Fibroblast of lung (primary cell): ENCODE results near the gene SOX11. TPM values are rescaled to one million over a fixed set of nuclear protein-coding genes. Genes with fewer than 3 reads are reported as not detected.

Experiments used
- DNase-seq, 2 donors: peaks; one replicate each; pipeline versions ENCODE4 v3.0.0 to v3.0.0-alpha.2; 2010; ENCODE audit warnings: low read depth in 2 of 2
- H2AFZ ChIP-seq: 2 replicates; pipeline ENCODE4 v1.5.1; 2012; ENCODE audit warnings: low read length, control low read depth, inconsistent platforms
- H3K27ac ChIP-seq: 2 replicates; pipeline ENCODE4 v1.5.1; 2011; ENCODE audit warnings: low read length, control low read depth; ENCODE audit not compliant: insufficient read depth
- H3K27me3 ChIP-seq: 2 replicates; pipeline ENCODE4 v1.5.1; 2011; ENCODE audit warnings: mild to moderate bottlenecking, low read length; ENCODE audit not compliant: control insufficient read depth, insufficient read depth
- H3K36me3 ChIP-seq: 2 replicates; pipeline ENCODE4 v1.5.1; 2011; ENCODE audit warnings: low read length; ENCODE audit not compliant: control insufficient read depth, insufficient read depth
- H3K4me1 ChIP-seq: 2 replicates; pipeline ENCODE4 v1.5.1; 2011; ENCODE audit warnings: low read length; ENCODE audit not compliant: control insufficient read depth, insufficient read depth; ENCODE audit errors: extremely low read depth
- H3K4me2 ChIP-seq: 2 replicates; pipeline ENCODE4 v1.5.1; 2011; ENCODE audit warnings: low read length, control low read depth; ENCODE audit not compliant: insufficient read depth; ENCODE audit errors: extremely low read depth
- H3K4me3 ChIP-seq, 4 experiments: fragments of 200-600 bp in 1 of 4; sonication (generic) in 1 of 4; replicated peaks in 1 of 4; 2 replicates each; pipeline ENCODE4 v1.5.1; 2011 to 2016; ENCODE audit warnings: low read length in 4 of 4, low read depth in 3 of 4, mild to moderate bottlenecking in 3 of 4, control low read depth in 2 of 4, inconsistent platforms in 1 of 4, mixed read lengths in 1 of 4; ENCODE audit not compliant: insufficient read depth in 1 of 4; ENCODE audit errors: control extremely low read depth in 1 of 4
- H3K79me2 ChIP-seq: 2 replicates; pipeline ENCODE4 v1.5.1; 2012; ENCODE audit warnings: mild to moderate bottlenecking, low read length, inconsistent platforms; ENCODE audit not compliant: control insufficient read depth, insufficient read depth
- H3K9ac ChIP-seq: 2 replicates; pipeline ENCODE4 v1.5.1; 2011; ENCODE audit warnings: mild to moderate bottlenecking, low read length, control low read depth; ENCODE audit not compliant: insufficient read depth
- H3K9me3 ChIP-seq: 2 replicates; pipeline ENCODE4 v1.5.1; 2012; ENCODE audit warnings: low read depth, low read length; ENCODE audit not compliant: control insufficient read depth, insufficient read depth
- H4K20me1 ChIP-seq: 2 replicates; pipeline ENCODE4 v1.5.1; 2011; ENCODE audit warnings: low read length; ENCODE audit not compliant: control insufficient read depth, insufficient read depth; ENCODE audit errors: extremely low read depth
- EZH2 ChIP-seq: IDR thresholded peaks from 2 replicates; pipeline ENCODE4 v1.5.1; 2012; ENCODE audit warnings: low read length, control low read depth, mild to moderate bottlenecking; ENCODE audit errors: missing control alignments
- polyA plus RNA-seq, 2 donors: library from polyadenylated mRNA; depleted of rRNA in 1 of 2; stranded (reverse) in 1 of 2; unstranded in 1 of 2; fragments of >200 nt; gene quantifications; 2 replicates each; pipeline ENCODE4 v1.2.1, GENCODE V29; 2011 to 2012; ENCODE audit warnings: missing spikeins in 1 of 2
- total RNA-seq: library from RNA; depleted of rRNA; stranded (reverse); fragments of >200 nt; gene quantifications from 2 replicates; pipeline ENCODE4 v1.2.1, GENCODE V29; 2014
- TF ChIP-seq, protein P1 (sequence below), 2 donors: IDR thresholded peaks in 1 of 2; conservative IDR thresholded peaks in 1 of 2; 1 replicate in 1 of 2; 2 replicates in 1 of 2; pipeline ENCODE4 v1.5.1; 2011 to 2012; ENCODE audit warnings: low read length in 2 of 2, control low read depth in 1 of 2, inconsistent platforms in 1 of 2, low read depth in 1 of 2, mild to moderate bottlenecking in 1 of 2

SOX11 gene
- total and polyA plus RNA-seq, 2 donors (not counting 1 experiment from before 2014, with no cell fraction given) = 0.99 to 1.2 TPM

DNA sequence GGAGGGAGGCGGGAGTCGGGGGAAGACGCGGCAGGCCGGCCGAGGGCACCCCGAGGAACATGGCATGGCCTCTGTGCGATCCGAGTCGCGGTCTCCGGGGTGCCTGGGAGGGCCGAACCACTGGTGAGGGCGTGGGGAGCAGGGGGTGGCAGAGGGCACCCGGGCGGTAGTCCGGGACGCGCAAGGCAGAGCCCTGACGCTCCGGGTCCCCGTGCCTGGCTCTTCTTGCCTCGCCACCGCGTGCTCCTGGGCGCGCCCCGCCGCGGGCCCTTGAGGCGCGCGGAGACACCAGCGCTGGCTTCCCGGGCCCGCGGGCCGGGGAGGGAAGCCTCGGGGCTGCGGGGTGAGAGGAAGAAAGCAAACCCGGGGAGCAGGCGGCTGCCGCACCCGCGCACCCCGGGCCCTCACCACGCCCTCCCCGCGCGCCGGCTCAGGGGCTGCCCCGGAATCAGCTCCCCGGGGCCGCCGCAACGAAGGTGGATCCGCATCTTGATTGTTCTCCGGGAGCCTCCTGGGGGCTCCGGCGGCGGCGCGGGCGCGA is 4.3 kb downstream of the SOX11 start:
- Histone ChIP-seq H3K9ac (peak overlapping the region; percentile 63), H3K4me3 (peak overlapping the region; percentile 51 to 84 (median 60)), H3K27ac (peak overlapping the region; percentile 57), H2AFZ (no peak overlapping the region), H3K9me3 (no peaks in the 10 kb centered on the region), H3K36me3 (no peaks in the 10 kb centered on the region), H3K27me3 (peaks cover 2% of the 10 kb centered on the region), H3K79me2 (peaks cover 30% of the 10 kb centered on the region), H4K20me1 (no peaks in the 10 kb centered on the region), H3K4me1 (no peaks in the 10 kb centered on the region), H3K4me2 (peak overlapping the region; percentile 25)
- no peak for TF ChIP-seq EZH2
- TF ChIP-seq, protein P1, sequence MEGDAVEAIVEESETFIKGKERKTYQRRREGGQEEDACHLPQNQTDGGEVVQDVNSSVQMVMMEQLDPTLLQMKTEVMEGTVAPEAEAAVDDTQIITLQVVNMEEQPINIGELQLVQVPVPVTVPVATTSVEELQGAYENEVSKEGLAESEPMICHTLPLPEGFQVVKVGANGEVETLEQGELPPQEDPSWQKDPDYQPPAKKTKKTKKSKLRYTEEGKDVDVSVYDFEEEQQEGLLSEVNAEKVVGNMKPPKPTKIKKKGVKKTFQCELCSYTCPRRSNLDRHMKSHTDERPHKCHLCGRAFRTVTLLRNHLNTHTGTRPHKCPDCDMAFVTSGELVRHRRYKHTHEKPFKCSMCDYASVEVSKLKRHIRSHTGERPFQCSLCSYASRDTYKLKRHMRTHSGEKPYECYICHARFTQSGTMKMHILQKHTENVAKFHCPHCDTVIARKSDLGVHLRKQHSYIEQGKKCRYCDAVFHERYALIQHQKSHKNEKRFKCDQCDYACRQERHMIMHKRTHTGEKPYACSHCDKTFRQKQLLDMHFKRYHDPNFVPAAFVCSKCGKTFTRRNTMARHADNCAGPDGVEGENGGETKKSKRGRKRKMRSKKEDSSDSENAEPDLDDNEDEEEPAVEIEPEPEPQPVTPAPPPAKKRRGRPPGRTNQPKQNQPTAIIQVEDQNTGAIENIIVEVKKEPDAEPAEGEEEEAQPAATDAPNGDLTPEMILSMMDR (conservative IDR thresholded peaks at IDR 0.05 in 1 of 2, IDR thresholded peaks at IDR 0.05 in 1 of 2; ENCODE audit: low read depth in 1 of 2, low read length in 2 of 2) = no peak
- peak; percentile 36 to 52 for DNase-seq

DNA sequence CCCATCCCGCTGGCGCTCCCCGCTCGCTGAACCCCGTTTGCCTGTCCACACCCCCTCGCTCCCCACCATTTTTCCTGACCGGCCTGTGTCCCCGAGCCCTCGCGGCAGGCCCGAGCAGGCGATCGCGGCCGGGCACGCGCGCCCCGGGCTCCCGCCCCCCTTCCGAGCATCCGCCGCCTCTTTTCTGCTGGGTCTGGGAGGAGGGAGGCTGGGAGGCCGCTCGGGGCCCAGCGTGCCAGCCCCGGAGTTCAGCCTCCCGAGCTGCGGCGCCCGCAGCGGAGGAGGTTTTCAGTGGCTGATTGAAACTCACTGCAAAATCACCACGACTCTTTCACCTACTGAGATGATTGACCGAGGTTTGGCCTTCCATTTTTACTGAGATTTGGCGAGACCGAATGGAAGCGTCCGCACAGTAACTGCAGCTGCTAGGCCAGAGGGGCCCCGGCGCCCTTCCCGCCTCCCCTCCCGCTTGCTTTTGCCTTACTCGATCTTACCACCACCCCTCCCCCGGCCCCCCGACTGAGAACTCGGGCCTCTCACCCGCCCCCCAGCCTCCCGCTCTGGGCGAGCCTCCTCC is 4.8 kb downstream of the SOX11 start:
- TF ChIP-seq EZH2 = no peak
- TF ChIP-seq, protein P1 (conservative IDR thresholded peaks at IDR 0.05 in 1 of 2, IDR thresholded peaks at IDR 0.05 in 1 of 2; ENCODE audit: low read depth in 1 of 2, low read length in 2 of 2) = no peak
- H3K79me2 ChIP-seq = peaks cover 30% of the 10 kb centered on the region
- no peaks in the 10 kb centered on the region for H3K9me3 ChIP-seq
- H4K20me1 ChIP-seq = no peaks in the 10 kb centered on the region
- peak overlapping the region; percentile 21 to 74 (median 60) for H3K4me3 ChIP-seq
- no peaks in the 10 kb centered on the region for H3K36me3 ChIP-seq
- H3K27ac ChIP-seq = peak overlapping the region; percentile 57
- peak overlapping the region; percentile 59 for H3K9ac ChIP-seq
- H2AFZ ChIP-seq = peak overlapping the region; percentile 51
- DNase-seq = peak; percentile 68 to 76
- peaks cover 2% of the 10 kb centered on the region for H3K27me3 ChIP-seq
- no peaks in the 10 kb centered on the region for H3K4me1 ChIP-seq
- peak overlapping the region; percentile 25 for H3K4me2 ChIP-seq

DNA sequence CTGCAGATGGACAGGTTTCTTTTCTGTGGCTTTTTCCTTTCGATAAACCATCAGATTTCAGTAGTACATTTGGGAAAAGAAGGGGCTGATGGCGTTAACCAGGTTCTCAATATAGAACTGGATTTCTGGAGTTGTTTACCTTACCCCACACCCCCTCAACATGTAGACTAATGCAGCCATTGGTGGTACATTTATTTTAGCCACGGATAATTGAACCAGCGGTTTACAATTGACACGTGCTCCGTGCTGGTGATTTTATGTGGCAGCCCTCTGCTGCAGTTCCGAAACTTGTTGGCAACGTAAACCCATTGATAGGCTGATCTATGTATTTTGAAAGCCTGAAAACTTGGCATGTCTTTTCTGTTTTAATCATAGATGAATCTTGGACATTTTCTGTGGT is 5.4 kb downstream of the SOX11 start:
- Histone ChIP-seq H3K27me3 (peaks cover 2% of the 10 kb centered on the region), H3K4me3 (peak overlapping the region in 2 of 4 experiments; percentile 21 to 74), H3K36me3 (no peaks in the 10 kb centered on the region), H4K20me1 (no peaks in the 10 kb centered on the region), H3K79me2 (peaks cover 29% of the 10 kb centered on the region), H3K9me3 (no peaks in the 10 kb centered on the region), H3K27ac (no peak overlapping the region), H3K4me2 (peak overlapping the region; percentile 35), H3K4me1 (no peaks in the 10 kb centered on the region), H3K9ac (no peak overlapping the region), H2AFZ (no peak overlapping the region)
- DNase-seq = no peak
- TF ChIP-seq, protein P1 (conservative IDR thresholded peaks at IDR 0.05 in 1 of 2, IDR thresholded peaks at IDR 0.05 in 1 of 2; ENCODE audit: low read depth in 1 of 2, low read length in 2 of 2) = no peak
- TF ChIP-seq EZH2 = no peak
